ENCODE data around the gene CIDEB.

The CIDEB gene

DNA sequence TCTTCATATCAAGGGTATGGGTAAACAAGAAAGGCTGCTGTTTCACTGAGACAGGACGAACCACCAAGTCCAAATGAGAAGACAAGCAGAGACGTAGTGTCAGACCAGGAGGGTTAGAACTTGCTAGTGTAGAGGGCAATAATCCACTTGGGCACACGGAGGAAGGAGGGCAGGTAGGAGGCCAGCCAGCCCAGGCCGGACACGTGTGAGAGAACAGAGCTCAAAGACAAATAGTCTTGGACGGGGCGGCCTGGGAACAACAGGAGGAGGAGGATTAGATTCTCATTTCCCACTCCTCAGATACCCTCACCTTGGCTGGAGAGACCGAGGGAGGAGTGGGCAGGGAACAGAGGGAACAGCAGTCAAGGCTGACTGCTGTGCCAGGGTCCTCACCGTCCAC lies 17.0 kb downstream of the CIDEB start:
- FAIRE-seq = no peak

- no peak for FAIRE-seq
Observed at GRCh38 chr14:24289649-24290280, 18.0 kb downstream of the CIDEB start.

DNA sequence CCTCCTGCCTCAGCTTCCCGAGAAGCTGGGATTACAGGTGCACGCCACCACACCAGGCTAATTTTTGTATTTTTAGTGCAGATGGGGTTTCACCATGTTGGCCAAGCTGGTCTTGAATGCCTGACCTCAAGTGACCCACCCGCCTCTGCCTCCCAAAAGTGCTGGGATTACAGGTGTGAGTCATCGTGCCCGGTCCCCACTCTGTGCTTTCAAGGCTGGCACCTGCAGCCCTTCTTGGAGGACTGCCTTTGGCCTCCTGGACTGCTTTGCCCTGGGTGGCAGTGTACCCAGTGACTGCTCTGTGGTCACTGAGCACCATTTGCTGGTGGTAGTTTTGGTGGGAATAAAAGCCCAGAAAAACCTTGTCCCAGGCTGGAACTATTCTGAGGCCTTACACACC lies 20.8 kb downstream of the CIDEB start:
- no peak for FAIRE-seq

DNA sequence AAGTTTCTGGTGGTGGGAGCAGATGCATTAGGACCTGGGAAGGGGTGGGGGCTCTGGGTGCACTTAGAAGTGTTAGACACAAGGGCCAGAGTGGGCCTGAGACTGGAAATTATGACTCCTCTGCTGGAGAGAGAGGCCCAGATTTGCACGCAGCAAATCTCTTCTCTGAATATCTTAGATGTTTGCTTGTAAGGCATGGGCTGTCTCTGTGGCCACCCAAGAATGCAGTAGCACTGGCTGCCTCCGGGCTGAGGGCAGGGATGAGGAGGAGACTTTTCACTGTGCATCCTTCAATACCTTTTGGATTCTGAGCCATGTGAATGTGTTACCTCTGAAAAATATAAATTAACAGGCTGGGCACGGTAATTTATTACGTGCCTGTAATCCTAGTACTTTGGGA lies 22.4 kb downstream of the CIDEB start:
- no peak for FAIRE-seq

DNA sequence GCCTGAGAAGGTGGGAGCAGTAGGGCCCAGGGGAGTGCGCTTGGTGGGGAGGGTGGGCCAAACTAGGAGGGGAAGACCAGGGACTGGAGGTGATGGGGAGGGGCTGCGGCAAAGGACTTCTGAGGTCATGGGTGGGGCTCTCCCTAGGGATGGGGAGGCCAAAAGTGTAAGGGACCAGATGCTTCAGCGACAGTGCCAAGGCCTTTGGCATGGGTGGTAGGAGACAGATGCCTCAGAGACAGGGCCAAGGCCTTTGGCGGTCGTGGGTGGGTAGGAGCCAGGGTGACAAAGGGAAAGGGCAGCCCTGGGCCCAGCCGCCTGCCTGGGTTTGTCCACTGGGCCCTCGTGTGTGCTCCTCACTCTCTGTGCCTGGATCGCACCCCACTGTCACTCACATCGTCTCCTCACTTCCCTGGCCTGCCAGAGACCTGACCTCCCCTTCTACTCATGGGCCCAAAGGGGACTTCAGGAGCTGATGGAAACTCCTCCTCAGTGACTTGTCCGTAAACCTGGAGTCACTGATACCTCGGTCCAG lies 23.2 kb downstream of the CIDEB start:
- FAIRE-seq = no peak

GRCh38 chr14:24283796-24284460 lies 23.8 kb downstream of the CIDEB start:
- no peak for FAIRE-seq

- no peak for FAIRE-seq
Observed at GRCh38 chr14:24282736-24283135, 25.0 kb downstream of the CIDEB start.

- FAIRE-seq = no peak
Observed at GRCh38 chr14:24281636-24282035, 26.1 kb downstream of the CIDEB start.

DNA sequence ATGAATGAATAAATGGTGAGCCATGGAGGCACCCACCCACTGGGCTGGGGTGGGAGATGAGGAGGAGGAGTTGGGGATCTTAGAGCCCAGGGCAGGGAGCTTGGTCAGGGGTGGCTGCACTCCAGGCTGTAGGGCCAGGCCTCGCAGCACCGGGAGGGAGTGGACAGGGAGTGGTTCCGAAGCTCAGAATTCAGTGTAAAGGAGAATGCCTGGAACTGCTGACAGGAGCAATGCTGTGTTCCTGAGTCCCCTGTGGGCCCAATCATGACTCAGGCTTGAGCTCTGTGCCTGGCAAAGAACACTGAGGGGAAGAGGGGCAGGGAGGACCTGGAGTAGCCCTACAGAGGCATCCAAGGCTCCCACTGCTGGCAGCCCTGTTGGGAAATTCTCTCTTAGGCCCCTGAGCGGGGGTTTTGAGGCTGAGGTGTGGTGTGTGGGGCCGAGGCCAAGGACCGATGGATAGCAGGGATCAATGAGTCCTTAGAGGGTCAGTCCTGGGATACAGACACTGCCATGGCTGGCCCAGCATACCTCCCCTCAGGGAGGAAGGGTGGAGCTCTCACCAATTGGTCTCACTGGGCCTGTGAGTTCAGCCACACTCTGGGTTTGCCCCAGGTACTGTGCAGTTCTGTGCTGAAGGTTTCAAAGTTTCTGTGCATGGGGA lies 26.8 kb downstream of the CIDEB start:
- FAIRE-seq = no peak

GRCh38 chr14:24279301-24280186 lies 28.2 kb downstream of the CIDEB start:
- FAIRE-seq = no peak

- FAIRE-seq = no peak
Observed at GRCh38 chr14:24278424-24278823, 29.4 kb downstream of the CIDEB start.

GRCh38 chr14:24277606-24278321 lies 30.0 kb downstream of the CIDEB start:
- FAIRE-seq = no peak

- FAIRE-seq = no peak
Observed at GRCh38 chr14:24277071-24277470, 30.7 kb downstream of the CIDEB start.

DNA sequence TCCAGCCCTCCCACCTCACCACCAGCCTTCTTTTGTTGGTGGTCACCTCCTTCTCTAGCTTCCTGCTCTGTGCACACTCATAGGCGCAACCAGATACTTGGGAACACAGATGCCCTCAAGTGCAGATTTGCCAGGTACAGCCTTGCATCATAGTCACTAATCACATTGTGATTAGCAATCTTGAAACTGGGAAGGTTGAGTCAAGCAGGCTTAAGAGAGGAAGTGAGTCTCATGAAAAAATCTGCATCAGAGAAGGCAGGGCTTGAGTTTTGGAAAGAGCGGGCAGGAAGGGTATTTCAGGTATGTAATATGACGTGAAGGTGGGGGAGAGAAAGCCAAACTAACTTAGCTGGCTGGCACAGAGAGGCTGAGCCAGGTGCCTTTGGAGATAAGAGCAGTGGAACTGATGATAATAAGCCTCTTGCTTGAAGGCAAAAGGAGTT lies 33.7 kb downstream of the CIDEB start:
- no peak for FAIRE-seq

GRCh38 chr14:24273422-24273998 lies 34.3 kb downstream of the CIDEB start:
- FAIRE-seq = no peak

- FAIRE-seq = no peak
Observed at GRCh38 chr14:24272467-24272866, 35.3 kb downstream of the CIDEB start.

DNA sequence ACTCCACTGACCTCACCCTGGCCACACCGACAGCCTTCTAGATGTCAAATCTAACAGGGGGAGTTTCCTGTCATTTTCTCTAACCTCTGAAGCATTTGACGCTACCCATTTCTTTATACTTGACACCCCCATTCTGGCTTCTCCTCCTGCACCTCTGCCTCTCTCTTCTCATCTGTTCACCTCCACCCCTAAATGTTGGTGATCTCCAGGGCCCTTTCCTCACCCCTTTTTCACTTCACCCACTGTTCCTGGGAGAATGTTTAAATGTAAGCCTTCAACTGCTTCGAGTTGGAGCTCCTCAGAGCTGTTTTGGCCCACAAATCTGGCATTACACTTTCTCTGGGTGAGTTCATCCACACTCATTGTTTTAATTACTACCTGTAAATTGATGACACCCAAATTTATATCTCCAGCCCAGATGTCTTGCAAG lies 35.9 kb downstream of the CIDEB start:
- no peak for FAIRE-seq

DNA sequence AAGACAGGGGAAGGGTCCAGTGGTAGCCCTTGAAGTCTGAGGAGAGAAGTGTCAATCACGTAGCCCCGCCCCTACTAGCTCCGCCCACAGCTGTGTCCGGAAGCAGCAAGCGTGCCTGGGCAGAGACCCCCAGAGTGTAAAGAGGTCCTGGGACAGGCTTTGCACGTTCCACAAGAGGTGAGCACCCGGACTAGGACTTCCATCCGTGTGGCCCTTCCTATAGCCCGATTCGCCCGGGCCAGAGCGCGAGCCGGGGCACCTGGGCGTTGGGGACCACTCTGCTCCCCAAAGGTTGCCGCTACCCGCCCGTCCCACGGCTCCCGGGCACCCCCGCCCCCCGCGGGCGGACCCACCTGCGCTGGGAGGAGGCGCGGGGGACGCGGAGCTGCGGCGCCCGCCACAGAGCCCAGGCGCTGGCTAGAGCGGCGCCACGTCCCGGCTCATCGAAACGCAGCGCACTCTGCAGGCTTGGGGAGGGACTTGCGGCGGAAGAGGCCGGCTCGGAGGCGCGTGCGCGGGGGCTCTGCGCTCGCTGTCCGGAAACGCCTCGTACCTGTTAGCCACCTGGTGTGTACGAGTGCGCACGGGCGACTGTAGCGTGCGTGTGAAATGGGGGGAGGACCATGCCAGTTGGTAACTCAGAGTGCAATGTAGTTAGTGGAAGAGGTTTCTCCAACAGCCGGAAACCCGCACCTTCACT lies 36.5 kb downstream of the CIDEB start, which contains the start of gene RABGGTA:
TSS of gene RABGGTA (minus strand) at position 464 of the 700 bp plus-strand sequence. CDS start 482 bp downstream, outside the sequence.
- FAIRE-seq = no peak

GRCh38 chr14:24270537-24271133 lies 37.1 kb downstream of the CIDEB start:
- FAIRE-seq = no peak

DNA sequence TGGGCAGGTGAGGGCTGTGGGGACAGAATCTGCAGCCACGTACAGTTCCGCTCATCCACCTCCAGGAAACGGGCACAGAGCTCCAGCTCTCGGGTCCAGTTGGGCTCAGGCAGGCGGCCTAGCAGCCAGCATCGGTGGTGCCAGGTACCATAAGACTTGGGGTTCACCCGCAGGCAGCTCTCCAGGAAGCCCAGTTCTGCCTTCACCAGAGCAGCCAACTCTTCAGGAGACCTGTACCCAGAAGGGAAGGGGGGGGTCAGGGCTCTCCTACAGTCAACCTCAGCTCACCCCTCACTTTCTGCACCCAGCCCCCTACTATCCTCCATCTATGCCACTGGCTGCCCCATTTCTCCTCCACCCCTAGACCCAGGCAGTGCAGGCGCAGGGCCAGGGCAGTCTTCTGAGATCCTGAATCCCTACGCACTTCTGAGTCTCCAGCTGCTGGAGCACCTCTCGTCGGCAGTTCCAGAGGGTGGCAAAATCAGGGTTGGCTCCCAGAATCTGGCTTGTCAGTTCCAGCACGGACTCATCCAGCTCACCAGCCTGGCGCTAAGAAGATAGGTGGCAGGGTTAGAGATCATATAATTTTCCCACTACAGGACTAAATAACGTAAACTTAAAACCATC lies 37.8 kb downstream of the CIDEB start:
- FAIRE-seq = no peak

All from islet of Langerhans (tissue), 1 donor.